ENCODE data around the gene ATP6AP1. TPM values are rescaled to one million over a fixed set of nuclear protein-coding genes. Genes with fewer than 3 reads are reported as not detected.

ATP6AP1 gene
- polyA plus RNA-seq, 1 experiment: 143 TPM

GRCh38 chrX:154464806-154465365 is 36.4 kb downstream of the ATP6AP1 start:
- no peak for DNase-seq (ENCODE audit: low read depth)
- peaks cover 42% of the 10 kb centered on the region for H3K36me3 ChIP-seq (ENCODE audit: control insufficient read depth, insufficient read depth, low read length)
- no peak overlapping the region for H3K4me3 ChIP-seq (ENCODE audit: low read depth, low read length)
- no peak for TF ChIP-seq CTCF (IDR thresholded peaks at IDR 0.05; ENCODE audit: insufficient read depth, low read depth, low read length)
- ChIA-PET CTCF (no interaction called here), POLR2A (no interaction called here)
- no peaks in the 10 kb centered on the region for H3K27me3 ChIP-seq (ENCODE audit: control insufficient read depth, insufficient read depth, low read length)

- Histone ChIP-seq H3K36me3 (ENCODE audit: control insufficient read depth, insufficient read depth, low read length) (peaks cover 48% of the 10 kb centered on the region), H3K27me3 (ENCODE audit: control insufficient read depth, insufficient read depth, low read length) (no peaks in the 10 kb centered on the region), H3K4me3 (ENCODE audit: low read depth, low read length) (no peak overlapping the region)
- ChIA-PET POLR2A (no interaction called here), CTCF (interaction anchor here (1.2 kb wide), 1 partner anchor 62 kb away, joined by 3 read pairs; no protein-coding TSS in a partner anchor)
- TF ChIP-seq CTCF (IDR thresholded peaks at IDR 0.05; ENCODE audit: insufficient read depth, low read depth, low read length): no peak
- no peak for DNase-seq (ENCODE audit: low read depth)
Observed at GRCh38 chrX:154465601-154466000, 37.1 kb downstream of the ATP6AP1 start.

- ChIA-PET CTCF (interaction anchor here (1.2 kb wide), 1 partner anchor 61 kb away, joined by 3 read pairs; no protein-coding TSS in a partner anchor), POLR2A (no interaction called here)
- no peak for DNase-seq (ENCODE audit: low read depth)
- H3K36me3 ChIP-seq (ENCODE audit: control insufficient read depth, insufficient read depth, low read length): peaks cover 50% of the 10 kb centered on the region
- TF ChIP-seq CTCF (IDR thresholded peaks at IDR 0.05; ENCODE audit: insufficient read depth, low read depth, low read length): no peak
- no peak overlapping the region for H3K4me3 ChIP-seq (ENCODE audit: low read depth, low read length)
- no peaks in the 10 kb centered on the region for H3K27me3 ChIP-seq (ENCODE audit: control insufficient read depth, insufficient read depth, low read length)
Observed at GRCh38 chrX:154466036-154466435, 37.6 kb downstream of the ATP6AP1 start.

GRCh38 chrX:154466907-154467306 is 38.4 kb downstream of the ATP6AP1 start:
- CTCF ChIA-PET: interaction anchor here (1.2 kb wide), 1 partner anchor 60 kb away, joined by 3 read pairs; no protein-coding TSS in a partner anchor
- no peak for DNase-seq (ENCODE audit: low read depth)
- H3K4me3 ChIP-seq (ENCODE audit: low read depth, low read length): no peak overlapping the region
- POLR2A ChIA-PET: no interaction called here
- no peaks in the 10 kb centered on the region for H3K27me3 ChIP-seq (ENCODE audit: control insufficient read depth, insufficient read depth, low read length)
- TF ChIP-seq CTCF (IDR thresholded peaks at IDR 0.05; ENCODE audit: insufficient read depth, low read depth, low read length): no peak
- peaks cover 47% of the 10 kb centered on the region for H3K36me3 ChIP-seq (ENCODE audit: control insufficient read depth, insufficient read depth, low read length)

GRCh38 chrX:154467556-154467955 is 39.1 kb downstream of the ATP6AP1 start:
- peaks cover 46% of the 10 kb centered on the region for H3K36me3 ChIP-seq (ENCODE audit: control insufficient read depth, insufficient read depth, low read length)
- no peak overlapping the region for H3K4me3 ChIP-seq (ENCODE audit: low read depth, low read length)
- ChIA-PET POLR2A (no interaction called here), CTCF (no interaction called here)
- H3K27me3 ChIP-seq (ENCODE audit: control insufficient read depth, insufficient read depth, low read length): no peaks in the 10 kb centered on the region
- TF ChIP-seq CTCF (IDR thresholded peaks at IDR 0.05; ENCODE audit: insufficient read depth, low read depth, low read length): no peak
- DNase-seq (ENCODE audit: low read depth): no peak
